ENCODE data around the gene MFSD12.
"Not testable (repeated sequence)": the region's sequence is repeated elsewhere in the genome, so short reads cannot be mapped to it uniquely, and the experiment has no call there.

DNA sequence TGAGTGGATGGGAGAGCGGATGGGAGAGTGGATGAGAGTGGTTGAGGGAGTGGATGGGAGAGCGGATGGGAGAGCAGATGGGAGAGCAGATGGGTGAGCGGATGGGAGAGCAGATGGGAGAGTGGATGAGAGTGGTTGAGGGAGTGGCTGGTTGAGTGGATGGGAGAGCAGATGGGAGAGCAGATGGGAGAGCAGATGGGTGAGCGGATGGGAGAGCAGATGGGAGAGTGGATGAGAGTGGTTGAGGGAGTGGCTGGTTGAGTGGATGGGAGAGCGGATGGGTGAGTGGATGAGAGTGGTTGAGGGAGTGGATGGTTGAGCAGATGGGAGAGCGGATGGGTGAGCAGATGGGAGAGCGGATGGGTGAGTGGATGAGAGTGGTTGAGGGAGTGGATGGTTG, 28.1 kb downstream of the MFSD12 start:
- TF ChIP-seq REST (IDR thresholded peaks at IDR 0.05; ENCODE audit: low read depth); POLR2A (IDR thresholded peaks at IDR 0.05; ENCODE audit: borderline replicate concordance, extremely low read depth, insufficient read depth, insufficient read length); FOSL1 (IDR thresholded peaks at IDR 0.05; ENCODE audit: low read depth); POLR2AphosphoS5 (IDR thresholded peaks at IDR 0.05; ENCODE audit: low read depth, low read length); CTCF (IDR thresholded peaks at IDR 0.05 in 2 of 3, conservative IDR thresholded peaks at IDR 0.05 in 1 of 3; ENCODE audit: borderline replicate concordance in 1 of 3, insufficient read depth in 1 of 3, low read depth in 2 of 3, low read length in 2 of 3); SIN3A (IDR thresholded peaks at IDR 0.05; ENCODE audit: low read depth): not testable (repeated sequence)
